GM21717 (cell line): Measurements from ENCODE around the gene ANKRD29.

ENCODE experiments used
- ATAC-seq: cut with Tn5 transposase; IDR thresholded peaks from one replicate; pipeline ENCODE4 v1.9.1; 2021; ENCODE audit warnings: mild to moderate bottlenecking, moderate library complexity; ENCODE audit not compliant: unreplicated experiment

ANKRD29 gene, protein sequence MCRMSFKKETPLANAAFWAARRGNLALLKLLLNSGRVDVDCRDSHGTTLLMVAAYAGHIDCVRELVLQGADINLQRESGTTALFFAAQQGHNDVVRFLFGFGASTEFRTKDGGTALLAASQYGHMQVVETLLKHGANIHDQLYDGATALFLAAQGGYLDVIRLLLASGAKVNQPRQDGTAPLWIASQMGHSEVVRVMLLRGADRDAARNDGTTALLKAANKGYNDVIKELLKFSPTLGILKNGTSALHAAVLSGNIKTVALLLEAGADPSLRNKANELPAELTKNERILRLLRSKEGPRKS

DNA sequence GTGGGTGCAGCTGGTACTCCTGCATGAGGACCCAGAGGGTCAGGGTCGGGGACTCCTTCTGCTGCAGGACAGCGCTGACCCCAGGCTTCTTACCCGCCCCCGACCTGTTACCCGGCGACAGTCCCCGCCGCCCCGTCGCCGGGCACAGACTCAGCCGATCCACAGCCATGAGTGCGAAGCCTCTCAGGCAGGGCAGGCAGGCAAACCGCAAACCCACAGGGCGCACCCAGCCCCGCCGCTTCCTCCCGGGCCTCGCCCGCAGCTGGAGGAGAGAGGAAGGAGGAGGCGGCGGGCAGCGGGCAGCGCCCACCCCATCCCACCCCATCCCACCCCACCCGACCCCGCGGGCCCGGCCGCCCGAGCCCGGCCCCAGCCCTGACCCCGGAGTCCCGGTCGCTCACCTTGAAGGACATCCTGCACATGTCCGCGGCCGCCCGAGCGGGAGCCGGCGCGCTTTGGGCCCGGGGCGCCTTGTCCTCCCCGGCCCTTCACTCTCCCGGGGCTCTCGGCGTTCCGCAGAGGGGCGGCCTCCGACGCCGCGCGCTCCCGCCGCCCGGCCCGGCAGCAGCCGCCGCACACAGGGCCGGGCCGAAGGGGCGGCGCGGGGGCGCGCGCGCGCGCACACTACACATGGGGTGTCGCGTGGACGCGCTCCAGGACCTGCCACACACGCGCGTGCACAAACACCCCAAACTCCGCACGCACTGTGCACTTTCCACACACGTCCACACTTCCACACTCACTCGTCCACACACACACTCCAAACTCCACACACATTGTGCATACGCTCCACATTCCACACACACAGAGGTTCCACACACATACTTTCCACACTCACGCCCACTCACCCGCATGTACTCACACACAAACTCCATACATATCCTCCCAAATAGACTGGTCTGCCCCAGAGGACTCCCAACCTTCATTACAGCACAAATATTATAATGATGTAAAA lies at the start of gene ANKRD29:
Gene ANKRD29 (minus strand): TSS at position 603 of the 955 bp plus-strand sequence. CDS start 181 bp downstream, at position 422.
- ATAC-seq, result no peak

DNA sequence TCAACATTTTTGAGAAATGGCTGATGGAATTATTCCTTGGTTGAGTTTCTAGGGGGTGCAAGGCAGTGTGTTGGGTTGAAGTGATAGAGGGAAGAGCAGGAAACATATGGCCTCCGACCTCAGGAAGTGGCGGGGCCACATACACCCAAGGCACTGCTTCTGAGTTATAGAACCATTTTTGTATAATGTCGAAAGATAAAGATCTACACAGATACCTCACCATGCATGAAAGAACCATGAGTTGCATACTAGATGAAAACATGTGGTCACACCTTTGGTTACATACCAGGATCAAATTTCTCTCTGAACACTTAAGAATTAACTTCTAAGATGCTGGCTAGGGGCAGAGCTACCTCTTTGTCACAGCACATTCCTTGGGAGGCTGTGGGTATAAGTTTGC lies 49.7 kb upstream of the ANKRD29 start:
- ATAC-seq, result no peak

DNA sequence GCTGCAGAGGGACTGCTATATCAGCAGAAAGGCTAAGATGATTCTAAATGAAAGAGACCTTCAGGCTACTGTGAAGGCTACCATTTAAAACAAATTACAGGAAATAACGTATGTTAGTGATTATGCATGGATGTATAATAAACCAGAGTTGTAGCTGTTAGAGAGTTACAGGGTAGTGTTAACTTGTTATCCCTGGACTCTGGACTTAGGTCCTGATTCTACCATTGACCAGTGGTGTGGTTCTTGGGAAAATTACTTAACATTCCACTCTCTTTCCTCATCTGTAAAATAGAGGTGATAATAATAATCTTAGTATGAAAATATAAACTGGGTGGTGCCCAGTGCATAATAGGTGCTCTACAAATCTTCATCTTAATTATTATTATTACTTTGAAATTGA lies 48.7 kb upstream of the ANKRD29 start:
- ATAC-seq, result no peak

DNA sequence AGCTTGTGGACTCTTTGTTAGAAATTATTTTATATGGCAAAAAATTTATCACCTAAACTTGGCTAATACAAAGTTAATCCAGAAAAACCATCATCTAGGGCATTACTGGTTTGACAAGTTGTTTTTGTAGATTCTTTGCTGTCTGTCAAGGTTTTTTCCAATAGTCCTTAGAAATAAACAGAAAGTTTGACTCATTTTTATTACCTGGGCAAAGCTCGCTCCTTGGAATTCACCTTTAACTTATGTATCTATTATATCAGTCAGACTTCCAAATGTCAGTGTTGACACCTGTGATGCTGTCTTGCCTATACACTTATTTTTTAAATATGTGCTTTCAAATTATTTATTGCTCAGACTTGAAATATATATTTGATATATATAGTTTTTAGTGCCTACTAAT lies 48.2 kb upstream of the ANKRD29 start:
- no peak for ATAC-seq

DNA sequence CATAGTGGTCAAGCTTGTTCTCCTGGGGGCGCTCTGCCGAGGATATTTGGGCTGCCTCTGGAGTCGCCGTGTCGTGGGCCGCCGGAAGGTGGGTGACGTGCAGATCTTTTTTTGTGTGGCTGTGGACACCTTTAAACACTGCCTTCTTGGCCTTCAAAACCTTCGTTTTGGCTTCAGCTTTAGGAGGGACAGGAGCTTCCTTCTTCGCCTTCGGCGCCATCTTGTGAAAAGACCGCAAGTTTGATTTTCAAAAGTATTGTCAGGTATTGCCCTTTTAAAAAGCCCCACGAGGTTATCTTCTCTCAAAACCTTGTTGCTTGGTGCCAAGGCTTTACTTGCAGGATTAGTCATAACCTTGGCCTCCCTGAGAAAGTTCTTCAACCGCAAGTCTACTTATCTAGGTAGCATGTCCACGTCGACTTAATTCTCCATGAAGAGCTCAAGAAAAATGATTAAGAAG lies 47.4 kb upstream of the ANKRD29 start:
- no peak for ATAC-seq

DNA sequence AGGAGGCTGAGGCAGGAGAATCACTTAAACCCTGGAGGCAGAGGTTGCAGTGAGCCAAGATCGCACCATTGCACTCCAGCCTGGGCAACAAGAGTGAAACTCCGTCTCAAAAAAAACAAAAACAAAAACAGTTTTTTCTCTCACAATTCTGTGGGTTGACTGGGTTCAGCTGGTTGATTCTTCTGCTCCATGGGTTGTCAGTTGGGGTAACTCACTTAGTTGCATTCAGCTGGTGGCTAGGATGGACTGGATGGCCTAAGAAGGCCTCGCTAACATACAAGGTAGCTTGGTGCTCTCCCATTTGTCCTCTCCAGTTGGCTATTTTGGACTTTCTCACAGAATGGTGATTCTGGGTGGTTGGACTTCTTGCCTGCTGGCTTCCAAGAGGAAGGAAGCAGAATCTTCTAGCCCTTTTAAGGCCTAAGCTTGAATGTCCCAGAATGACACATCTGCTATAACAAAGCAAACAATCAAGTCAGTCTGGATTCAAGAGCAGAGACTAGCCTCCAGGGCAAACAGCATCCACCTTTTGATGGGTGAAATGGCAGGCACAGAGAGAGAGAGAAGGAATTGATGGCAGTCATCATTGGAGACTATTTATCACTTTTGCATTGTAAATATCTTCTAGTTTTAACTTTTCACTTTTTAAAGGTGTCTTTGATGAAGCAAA lies 44.4 kb upstream of the ANKRD29 start:
- ATAC-seq, result no peak

DNA sequence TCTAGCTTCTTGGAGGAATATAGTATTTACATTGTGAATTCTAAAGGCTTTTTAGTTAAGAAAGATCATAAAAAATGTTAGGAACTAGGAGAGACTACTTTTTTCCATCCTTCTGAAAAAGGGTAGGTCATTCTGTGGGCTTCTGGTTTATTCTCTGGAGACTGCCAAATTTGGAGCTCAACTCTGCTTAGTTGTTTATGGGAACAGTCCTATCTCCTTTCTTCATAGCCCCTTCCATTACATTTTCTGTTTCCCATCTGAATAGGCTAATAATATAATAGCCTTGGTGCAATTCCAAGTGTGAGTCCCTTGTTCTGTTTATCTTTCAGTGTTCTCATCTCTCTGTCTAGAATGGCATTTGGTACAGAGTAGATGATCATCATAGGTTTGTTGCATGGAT lies 42.1 kb upstream of the ANKRD29 start:
- ATAC-seq, result no peak

DNA sequence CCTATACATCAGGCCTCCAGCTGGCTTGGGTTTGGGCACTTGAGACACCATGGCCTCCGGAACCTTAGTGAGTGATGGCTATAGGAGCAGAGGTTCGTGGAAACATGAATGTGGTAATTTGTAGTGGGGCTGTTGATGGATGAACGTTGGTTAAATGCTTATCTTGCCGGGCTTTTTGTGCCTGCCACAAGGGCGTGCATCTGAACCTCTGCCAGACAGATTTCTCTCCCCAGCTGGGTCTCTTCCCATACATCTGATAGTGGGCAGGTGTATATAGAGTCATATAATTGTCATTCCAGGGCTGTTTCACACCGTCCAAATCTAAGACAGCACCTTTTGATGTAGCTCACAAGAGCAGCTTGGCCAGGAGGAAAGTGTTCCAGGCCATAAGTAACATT lies 41.3 kb upstream of the ANKRD29 start:
- ATAC-seq, result no peak

DNA sequence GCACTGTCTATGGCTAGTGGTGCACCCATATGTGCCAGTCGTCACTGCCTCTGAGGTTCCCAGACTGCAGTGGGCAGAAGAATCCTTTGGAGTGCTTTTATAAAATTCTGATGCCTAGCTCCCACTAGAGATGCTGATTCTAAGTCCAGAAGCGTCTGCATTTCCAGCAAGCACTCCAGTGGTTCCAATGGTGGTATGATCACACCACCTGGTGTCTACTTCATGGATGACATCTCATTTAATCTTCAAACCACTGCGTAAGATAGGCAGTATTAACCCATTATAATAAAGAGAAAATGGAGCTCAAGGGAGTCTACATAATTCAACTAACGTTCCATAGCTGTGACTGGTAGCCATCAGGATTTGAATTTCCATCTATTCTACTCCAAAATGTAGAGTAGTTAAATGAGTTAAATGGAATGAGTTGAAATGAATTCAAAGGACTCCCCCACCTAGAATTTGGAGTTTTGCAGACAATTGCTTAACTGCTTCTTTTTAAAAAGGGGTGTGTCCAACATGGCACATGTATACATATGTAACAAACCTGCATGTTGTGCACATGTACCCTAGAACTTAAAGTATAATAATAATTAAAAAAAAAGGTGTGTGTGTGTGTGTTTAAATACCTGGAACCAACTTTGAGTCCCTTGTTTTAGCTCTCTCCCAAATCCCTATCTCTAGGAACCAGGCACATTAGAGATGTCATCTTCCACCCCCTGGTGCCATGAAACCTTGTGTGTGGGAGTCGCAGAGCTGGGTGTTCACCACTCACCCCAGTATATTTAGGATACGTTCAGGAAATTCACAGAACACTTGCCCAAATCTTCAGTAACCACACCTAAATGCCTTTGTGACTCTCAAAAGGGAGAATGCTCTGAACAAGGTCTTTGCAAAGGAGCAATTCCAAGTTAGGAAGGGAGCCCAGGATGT lies 40.6 kb upstream of the ANKRD29 start:
- no peak for ATAC-seq

DNA sequence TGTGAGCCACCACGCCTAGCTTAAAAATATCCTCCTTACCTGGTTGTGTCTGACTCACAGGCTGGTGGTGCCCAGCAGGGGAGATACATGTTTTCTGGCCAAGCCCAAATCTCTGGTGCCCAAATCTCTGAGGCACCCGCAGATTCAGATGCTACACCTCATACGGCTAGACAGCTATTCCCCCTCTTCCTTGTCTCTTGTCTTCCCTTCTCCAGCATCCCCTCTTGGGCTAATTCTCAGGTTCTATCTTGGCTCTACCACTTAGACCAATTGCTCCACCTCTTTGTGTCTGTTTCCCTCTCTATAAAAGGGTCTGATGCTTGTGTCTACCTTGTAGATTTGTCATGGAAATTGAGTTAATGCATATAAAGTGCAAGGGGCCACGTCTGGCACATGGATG lies 39.9 kb upstream of the ANKRD29 start:
- no peak for ATAC-seq

DNA sequence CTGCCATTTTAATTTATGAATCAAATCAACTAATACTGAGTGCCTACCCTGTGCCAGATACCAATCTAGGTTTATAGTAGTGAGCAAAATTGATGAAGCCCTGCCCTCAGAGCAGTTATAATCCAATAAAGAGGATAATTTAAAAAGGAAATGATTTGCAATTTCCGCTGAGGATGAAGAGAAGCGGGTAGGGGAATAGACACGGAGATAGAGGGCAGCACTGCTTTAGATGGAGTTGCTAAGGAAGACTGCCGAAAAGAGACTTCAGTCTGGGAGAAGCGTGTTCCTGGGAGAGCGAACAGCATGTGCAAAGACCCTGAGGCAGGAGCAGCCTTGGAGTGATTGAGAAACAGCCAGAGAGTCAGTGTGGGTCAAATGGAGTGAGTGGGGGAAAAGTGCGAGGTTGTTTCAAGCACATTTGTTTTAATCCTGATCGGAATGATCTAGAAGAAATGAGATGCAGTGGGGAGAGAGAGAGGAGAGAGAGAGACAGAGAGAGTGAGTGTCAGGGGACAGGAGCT lies 38.9 kb upstream of the ANKRD29 start:
- no peak for ATAC-seq

DNA sequence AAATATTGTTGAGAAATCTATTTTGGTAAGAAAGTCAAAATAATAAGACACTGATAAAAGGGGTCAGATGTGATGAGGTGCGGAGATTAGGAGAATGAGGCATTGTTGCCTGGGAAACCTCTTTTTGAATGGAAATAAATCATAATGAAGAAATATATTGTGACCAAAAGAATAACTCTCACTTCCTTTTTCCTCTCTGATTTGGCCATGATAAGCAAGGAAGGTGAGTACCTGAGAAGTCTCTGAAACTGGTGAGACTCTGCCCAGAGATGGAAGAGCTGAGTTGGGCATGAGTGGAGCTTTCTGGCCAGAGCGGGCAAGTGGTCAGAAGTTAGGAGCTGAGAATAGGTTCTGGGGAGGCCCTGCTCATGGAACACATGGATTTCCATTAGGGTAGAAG lies 38.3 kb upstream of the ANKRD29 start:
- ATAC-seq, result no peak

DNA sequence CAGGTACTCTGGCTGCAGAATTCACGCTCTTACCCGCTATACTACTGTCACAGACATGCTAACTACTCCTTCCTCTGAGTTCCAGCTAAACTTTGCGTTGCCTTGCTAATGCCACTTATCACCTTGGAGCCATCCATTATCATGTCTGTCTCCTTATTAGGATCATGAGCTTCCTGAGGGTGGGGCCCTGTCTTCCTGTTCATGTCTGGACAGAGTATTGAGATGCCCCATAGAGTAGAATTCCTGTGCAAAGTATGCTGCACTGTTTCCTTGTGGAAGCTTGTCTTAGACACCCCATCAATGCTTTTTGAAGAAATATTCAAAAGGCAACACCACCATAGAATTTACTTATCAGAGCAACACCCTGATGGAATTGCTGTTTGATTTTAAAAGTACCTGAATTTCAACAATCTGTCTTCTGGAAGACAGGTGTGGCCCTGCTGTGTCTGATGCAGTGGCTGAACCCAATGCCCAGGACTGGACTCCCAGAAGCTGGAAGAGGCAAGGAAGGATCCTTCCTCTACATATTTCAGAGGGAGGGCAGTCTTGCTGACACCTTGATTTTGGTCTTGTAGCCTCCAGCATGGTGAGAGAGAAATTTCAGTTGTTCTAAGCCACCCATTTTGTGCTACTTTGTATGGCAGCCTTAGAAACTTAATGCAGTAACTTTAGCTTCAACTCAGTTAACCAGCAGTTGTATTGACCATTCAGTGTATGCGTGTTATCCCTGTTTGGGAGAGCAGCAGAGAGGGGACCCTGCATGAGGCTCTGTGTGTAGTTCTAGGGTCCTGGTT lies 32.1 kb upstream of the ANKRD29 start:
- no peak for ATAC-seq

DNA sequence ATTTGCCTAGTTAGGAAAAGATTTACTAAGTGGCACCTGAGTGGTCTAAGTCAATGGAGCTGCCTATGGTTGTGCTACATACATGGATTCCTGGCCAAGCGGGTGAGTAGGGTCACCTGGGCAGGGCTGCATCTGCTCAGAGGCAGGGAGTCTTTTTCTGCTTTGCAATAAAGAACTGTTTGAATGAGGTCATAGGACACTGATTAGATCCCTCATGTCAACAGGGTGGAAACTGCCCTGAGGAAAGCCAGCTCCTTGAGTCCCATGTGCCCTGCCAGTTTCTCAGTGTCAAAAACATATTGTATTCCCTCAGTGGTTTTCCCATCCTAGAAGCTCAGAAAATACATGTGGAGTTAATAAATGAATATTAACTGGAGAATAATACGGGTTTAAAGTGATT lies 31.1 kb upstream of the ANKRD29 start:
- ATAC-seq, result no peak

DNA sequence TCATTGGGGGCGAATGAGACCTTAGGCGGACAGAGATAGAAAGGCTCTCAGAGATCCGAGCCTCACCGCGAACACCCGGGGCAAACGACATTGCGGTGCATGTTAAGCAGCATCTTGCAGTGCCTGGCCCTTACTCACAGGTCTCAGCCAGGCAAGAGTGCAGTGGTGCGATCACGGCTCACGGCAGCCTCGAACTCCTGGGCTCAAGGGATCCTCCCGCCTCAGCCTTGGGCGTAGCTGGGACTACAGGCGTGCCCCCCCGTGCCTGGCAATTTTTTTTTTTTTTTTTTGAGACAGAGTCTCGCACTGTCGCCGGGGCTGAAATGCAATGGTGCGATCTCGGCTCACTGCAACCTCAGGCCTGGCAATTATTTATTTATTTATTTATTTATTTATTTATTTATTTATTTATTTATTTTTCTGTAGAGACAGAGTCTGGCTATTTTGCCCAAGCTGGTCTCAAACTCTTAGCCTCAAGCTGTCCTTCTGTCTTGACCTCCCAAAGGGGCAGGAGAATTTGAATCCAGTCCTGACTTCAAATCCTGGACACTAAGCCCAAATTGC lies 27.9 kb upstream of the ANKRD29 start:
- ATAC-seq, result no peak

DNA sequence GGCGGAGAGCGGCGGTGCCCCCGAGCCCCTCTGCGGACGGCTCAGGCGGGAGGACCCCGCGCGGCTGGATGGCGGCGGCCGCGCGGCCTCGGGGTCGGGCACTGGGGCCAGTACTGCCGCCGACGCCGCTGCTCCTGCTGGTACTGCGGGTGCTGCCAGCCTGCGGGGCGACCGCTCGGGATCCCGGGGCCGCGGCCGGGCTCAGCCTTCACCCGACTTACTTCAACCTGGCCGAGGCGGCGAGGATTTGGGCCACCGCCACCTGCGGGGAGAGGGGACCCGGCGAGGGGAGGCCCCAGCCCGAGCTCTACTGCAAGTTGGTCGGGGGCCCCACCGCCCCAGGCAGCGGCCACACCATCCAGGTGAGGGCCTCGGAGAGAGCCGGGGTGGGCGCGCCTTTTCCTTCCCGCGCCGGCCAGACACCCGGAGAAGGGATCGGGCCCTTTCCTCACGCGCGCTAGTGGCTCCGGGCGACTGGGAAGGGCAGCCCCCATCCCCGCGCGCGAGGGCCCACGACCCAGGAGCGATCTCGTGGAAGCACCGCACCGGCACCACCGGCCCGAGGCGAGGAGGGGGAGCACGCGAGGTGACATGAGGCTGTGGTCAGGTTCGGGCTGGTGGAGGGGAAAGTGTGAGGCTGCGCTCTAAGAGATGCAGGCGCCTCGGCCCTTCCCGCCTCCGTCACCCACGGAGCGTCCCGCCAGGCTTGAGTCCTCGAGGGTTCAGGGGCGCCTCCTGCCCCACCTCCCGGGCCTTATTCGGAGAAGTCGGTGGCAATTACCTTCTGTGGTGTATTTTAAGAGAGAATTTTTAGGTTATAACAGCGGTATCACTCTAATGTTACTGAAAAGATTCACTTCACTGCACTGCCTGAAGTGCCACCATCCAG lies 27.1 kb upstream of the ANKRD29 start:
- ATAC-seq, result no peak

DNA sequence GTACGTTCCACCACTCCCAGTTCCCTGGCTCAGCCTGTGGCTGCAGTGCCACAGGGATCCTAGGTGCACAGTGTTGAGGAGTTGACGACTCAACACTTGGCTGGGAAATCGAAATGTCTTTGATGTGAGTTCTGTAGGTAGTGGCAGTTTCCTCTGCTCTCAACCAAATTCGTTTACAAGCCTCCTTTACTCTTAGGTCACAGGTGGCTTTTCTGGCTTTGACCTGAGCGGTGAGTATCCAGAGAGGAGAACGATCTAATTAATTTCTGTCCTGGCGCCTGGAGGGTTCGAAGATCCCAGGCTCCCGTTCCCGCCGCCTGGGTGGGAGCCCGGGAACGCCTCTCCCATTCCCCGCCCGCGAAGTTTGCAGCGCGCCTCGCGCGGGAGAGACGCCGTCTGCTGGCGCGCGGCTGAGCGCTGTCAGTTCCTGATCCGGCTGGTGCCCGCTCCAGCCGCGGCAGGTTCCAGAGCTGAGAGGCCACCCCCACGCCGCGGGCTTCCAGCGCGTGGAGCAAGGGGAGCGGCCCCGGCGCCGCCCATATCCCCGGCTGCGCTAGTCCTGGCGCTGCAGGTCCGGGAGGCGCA lies 26.4 kb upstream of the ANKRD29 start, which contains the start of gene LAMA3:
Gene LAMA3 (plus strand): TSS at position 423 of the 585 bp plus-strand sequence. CDS start 231 bp downstream, outside the sequence.
- no peak for ATAC-seq
